ENCODE results near the gene ST3GAL4. TPM values are rescaled to one million over a fixed set of nuclear protein-coding genes. Genes with fewer than 3 reads are reported as not detected.

The ST3GAL4 gene
- polyA plus RNA-seq, 1 of the 3 experiments (the other 2 are of a cell fraction), result 32.0 TPM

GRCh38 chr11:126327281-126328000, 28.0 kb upstream of the ST3GAL4 start:
- H2AFZ ChIP-seq (ENCODE audit: low read depth), result no peak overlapping the region
- H4K20me1 ChIP-seq (ENCODE audit: insufficient read depth), result no peaks in the 10 kb centered on the region
- no peak for DNase-seq
- WGBS (ENCODE audit: low lambda C conversion rate), result 96% methylated on average over 16 of the region's 17 CpGs
- H3K4me2 ChIP-seq, result no peak overlapping the region
- H3K27ac ChIP-seq (ENCODE audit: low read depth in 2 of 2, low read length in 1 of 2), result no peak overlapping the region
- POLR2A ChIA-PET, result no interaction called here
- H3K4me3 ChIP-seq (ENCODE audit: low read depth in 2 of 2, low read length in 1 of 2), result no peak overlapping the region
- CTCF ChIA-PET, result interaction anchor here (3.6 kb wide), 1 partner anchor 17 kb away, joined by 18 read pairs; no protein-coding TSS in a partner anchor
- H3F3A ChIP-seq (replicated peaks; ENCODE audit: insufficient read depth), result peaks cover 6% of the 10 kb centered on the region
- no peaks in the 10 kb centered on the region; the same call in 1 of the 2 replicates for H3K79me2 ChIP-seq (ENCODE audit: insufficient read depth)
- no peaks in the 10 kb centered on the region for H3K9me3 ChIP-seq
- H3K27me3 ChIP-seq (ENCODE audit: insufficient read depth), result no peaks in the 10 kb centered on the region
- no peaks in the 10 kb centered on the region for H3K36me3 ChIP-seq (replicated peaks in 1 of 2; ENCODE audit: control insufficient read depth in 1 of 2, insufficient read depth in 2 of 2, low read length in 1 of 2)
- TF ChIP-seq SIN3A (IDR thresholded peaks at IDR 0.05; ENCODE audit: borderline replicate concordance, low read depth, low read length) (no peak), FOXJ3 (CRISPR knock-in tag; IDR thresholded peaks at IDR 0.05) (no peak), NFIC (IDR thresholded peaks at IDR 0.05; ENCODE audit: borderline replicate concordance) (no peak), SMC3 (IDR thresholded peaks at IDR 0.05; ENCODE audit: low read depth, low read length) (no peak), POLR2AphosphoS5 (IDR thresholded peaks at IDR 0.05; ENCODE audit: low read depth, low read length) (no peak), GATA2 (CRISPR knock-in tag; IDR thresholded peaks at IDR 0.05) (no peak), CTCF (IDR thresholded peaks at IDR 0.05) (no peak), ELF1 (IDR thresholded peaks at IDR 0.05) (no peak), NRF1 (IDR thresholded peaks at IDR 0.05; ENCODE audit: low read depth, low read length) (no peak), EZH2phosphoT487 (IDR thresholded peaks at IDR 0.05; ENCODE audit: borderline replicate concordance, low read depth) (no peak), RCOR1 (IDR thresholded peaks at IDR 0.05; ENCODE audit: low read length) (no peak), TCF12 (IDR thresholded peaks at IDR 0.05) (no peak), JUND (IDR thresholded peaks at IDR 0.05) (no peak), REST (IDR thresholded peaks at IDR 0.05; ENCODE audit: low read depth, low read length) (no peak), RAD21 (IDR thresholded peaks at IDR 0.05; ENCODE audit: low read length) (no peak), FOSL2 (IDR thresholded peaks at IDR 0.05; ENCODE audit: borderline replicate concordance, low read depth) (no peak), YY1 (IDR thresholded peaks at IDR 0.05; ENCODE audit: low read depth) (no peak)
- peaks cover 9 to 14% of the 10 kb centered on the region in 2 experiments; a peak in 2 of 4 replicates for H3K4me1 ChIP-seq (ENCODE audit: control insufficient read depth in 1 of 2, insufficient read depth in 2 of 2, low read depth in 1 of 2, low read length in 1 of 2)
- no peak overlapping the region for H3K9ac ChIP-seq
- H3K9me2 ChIP-seq, result no peaks in the 10 kb centered on the region
